ENCODE data around the gene CXCL5. TPM values are rescaled to one million over a fixed set of nuclear protein-coding genes. Genes with fewer than 3 reads are reported as not detected.

Gene CXCL5
- total and polyA plus RNA-seq, 2 experiments from 2014 or later, result 7.5 to 7.6 TPM

DNA sequence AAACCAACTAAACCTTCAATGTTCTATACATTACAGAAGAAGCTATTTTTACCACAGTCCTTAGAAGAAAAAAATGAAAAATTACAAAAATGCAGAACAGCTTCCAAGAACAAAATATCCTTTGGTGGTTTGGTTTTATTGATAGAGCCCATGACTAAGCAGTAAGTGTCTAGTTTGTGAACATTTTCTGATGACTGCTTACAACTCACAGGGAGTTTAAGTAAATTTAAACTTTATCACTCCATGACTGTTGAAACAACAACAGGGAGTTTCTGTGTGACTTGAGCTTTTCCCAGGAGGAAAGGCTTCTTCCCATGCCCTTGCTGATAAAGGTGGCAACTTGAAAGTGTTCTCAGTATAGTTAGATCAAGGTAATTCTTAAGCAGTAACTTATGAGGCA is 19.6 kb downstream of the CXCL5 start:
- H3K79me2 ChIP-seq (replicated peaks; ENCODE audit: insufficient read depth), result no peaks in the 10 kb centered on the region
- peaks cover 25% of the 10 kb centered on the region for H3K4me1 Mint-ChIP-seq
- TF ChIP-seq ZNF331 (CRISPR knock-in tag; IDR thresholded peaks at IDR 0.05; ENCODE audit: low read depth) (no peak), EZH2phosphoT487 (IDR thresholded peaks at IDR 0.05; ENCODE audit: unreplicated experiment) (no peak), JUNB (IDR thresholded peaks at IDR 0.05; ENCODE audit: unreplicated experiment) (no peak), EZH2 (IDR thresholded peaks at IDR 0.05; ENCODE audit: low read depth, unreplicated experiment) (no peak), ZNF114 (CRISPR knock-in tag; IDR thresholded peaks at IDR 0.05) (no peak)
- peaks cover 3% of the 10 kb centered on the region for H3K27me3 Mint-ChIP-seq (ENCODE audit: insufficient read depth, low read depth, poor library complexity)
- H3K9me3 Mint-ChIP-seq, result peaks cover 5% of the 10 kb centered on the region; the same call in 2 of the 3 replicates
- no peaks in the 10 kb centered on the region for H4K20me1 ChIP-seq (replicated peaks; ENCODE audit: insufficient read depth)
- no peak for ATAC-seq
- H3K4me3 Mint-ChIP-seq, result no peak overlapping the region
- H3F3A ChIP-seq (replicated peaks; ENCODE audit: low read depth), result no peaks in the 10 kb centered on the region
- no peak overlapping the region for H3K4me2 ChIP-seq
- peaks cover 8% of the 10 kb centered on the region; the same call in 2 of the 3 replicates for H3K36me3 Mint-ChIP-seq (ENCODE audit: low read depth)
- H2AFZ ChIP-seq, result peak overlapping the region; percentile 49; the same call in 1 of the 2 replicates
- peaks cover 8% of the 10 kb centered on the region for H3K4me1 ChIP-seq (ENCODE audit: insufficient read depth)
- H3K27ac Mint-ChIP-seq, result no peak overlapping the region
- H3K36me3 ChIP-seq (ENCODE audit: insufficient read depth), result no peaks in the 10 kb centered on the region
- H3K4me3 ChIP-seq, result no peak overlapping the region
- DNase-seq (ENCODE audit: low spot score), result no peak
- H3K27me3 ChIP-seq (ENCODE audit: insufficient read depth), result no peaks in the 10 kb centered on the region
- H3K27ac ChIP-seq (ENCODE audit: low read depth), result no peak overlapping the region
- peaks cover 10% of the 10 kb centered on the region; the same call in 1 of the 2 replicates for H3K9me2 ChIP-seq (ENCODE audit: insufficient read depth)

GRCh38 chr4:73976716-73977115 is 21.8 kb downstream of the CXCL5 start:
- peaks cover 13% of the 10 kb centered on the region for H3K9me3 Mint-ChIP-seq
- no peaks in the 10 kb centered on the region for H3F3A ChIP-seq (replicated peaks; ENCODE audit: low read depth)
- peaks cover 3% of the 10 kb centered on the region for H3K27me3 Mint-ChIP-seq (ENCODE audit: insufficient read depth, low read depth, poor library complexity)
- no peak overlapping the region for H3K27ac Mint-ChIP-seq
- no peaks in the 10 kb centered on the region for H4K20me1 ChIP-seq (replicated peaks; ENCODE audit: insufficient read depth)
- no peak overlapping the region for H3K4me3 ChIP-seq
- H3K36me3 Mint-ChIP-seq (ENCODE audit: low read depth), result peaks cover 15% of the 10 kb centered on the region; the same call in 2 of the 3 replicates
- H3K27me3 ChIP-seq (ENCODE audit: insufficient read depth), result no peaks in the 10 kb centered on the region
- H3K4me3 Mint-ChIP-seq, result no peak overlapping the region
- peaks cover 10% of the 10 kb centered on the region; the same call in 1 of the 2 replicates for H3K9me2 ChIP-seq (ENCODE audit: insufficient read depth)
- H3K4me2 ChIP-seq, result no peak overlapping the region
- H3K4me1 Mint-ChIP-seq, result peaks cover 11% of the 10 kb centered on the region
- peaks cover 2% of the 10 kb centered on the region; the same call in 1 of the 2 replicates for H3K4me1 ChIP-seq (ENCODE audit: insufficient read depth)
- no peak for DNase-seq (ENCODE audit: low spot score)
- no peaks in the 10 kb centered on the region for H3K36me3 ChIP-seq (ENCODE audit: insufficient read depth)
- no peak overlapping the region for H3K27ac ChIP-seq (ENCODE audit: low read depth)
- ATAC-seq, result no peak
- H2AFZ ChIP-seq, result peak overlapping the region; percentile 29; the same call in 1 of the 2 replicates
- no peaks in the 10 kb centered on the region for H3K79me2 ChIP-seq (replicated peaks; ENCODE audit: insufficient read depth)
- TF ChIP-seq ZNF331 (CRISPR knock-in tag; IDR thresholded peaks at IDR 0.05; ENCODE audit: low read depth) (no peak), EZH2 (IDR thresholded peaks at IDR 0.05; ENCODE audit: low read depth, unreplicated experiment) (no peak), JUNB (IDR thresholded peaks at IDR 0.05; ENCODE audit: unreplicated experiment) (no peak), ZNF114 (CRISPR knock-in tag; IDR thresholded peaks at IDR 0.05) (no peak), REST (IDR thresholded peaks at IDR 0.05; ENCODE audit: unreplicated experiment) (no peak), CREB1 (CRISPR knock-in tag; IDR thresholded peaks at IDR 0.05; ENCODE audit: low read depth) (no peak), EZH2phosphoT487 (IDR thresholded peaks at IDR 0.05; ENCODE audit: unreplicated experiment) (no peak), STAT1 (IDR thresholded peaks at IDR 0.05; ENCODE audit: unreplicated experiment) (no peak), NANOG (IDR thresholded peaks at IDR 0.05; ENCODE audit: borderline replicate concordance) (no peak)
- TF ChIP-seq, protein P1, sequence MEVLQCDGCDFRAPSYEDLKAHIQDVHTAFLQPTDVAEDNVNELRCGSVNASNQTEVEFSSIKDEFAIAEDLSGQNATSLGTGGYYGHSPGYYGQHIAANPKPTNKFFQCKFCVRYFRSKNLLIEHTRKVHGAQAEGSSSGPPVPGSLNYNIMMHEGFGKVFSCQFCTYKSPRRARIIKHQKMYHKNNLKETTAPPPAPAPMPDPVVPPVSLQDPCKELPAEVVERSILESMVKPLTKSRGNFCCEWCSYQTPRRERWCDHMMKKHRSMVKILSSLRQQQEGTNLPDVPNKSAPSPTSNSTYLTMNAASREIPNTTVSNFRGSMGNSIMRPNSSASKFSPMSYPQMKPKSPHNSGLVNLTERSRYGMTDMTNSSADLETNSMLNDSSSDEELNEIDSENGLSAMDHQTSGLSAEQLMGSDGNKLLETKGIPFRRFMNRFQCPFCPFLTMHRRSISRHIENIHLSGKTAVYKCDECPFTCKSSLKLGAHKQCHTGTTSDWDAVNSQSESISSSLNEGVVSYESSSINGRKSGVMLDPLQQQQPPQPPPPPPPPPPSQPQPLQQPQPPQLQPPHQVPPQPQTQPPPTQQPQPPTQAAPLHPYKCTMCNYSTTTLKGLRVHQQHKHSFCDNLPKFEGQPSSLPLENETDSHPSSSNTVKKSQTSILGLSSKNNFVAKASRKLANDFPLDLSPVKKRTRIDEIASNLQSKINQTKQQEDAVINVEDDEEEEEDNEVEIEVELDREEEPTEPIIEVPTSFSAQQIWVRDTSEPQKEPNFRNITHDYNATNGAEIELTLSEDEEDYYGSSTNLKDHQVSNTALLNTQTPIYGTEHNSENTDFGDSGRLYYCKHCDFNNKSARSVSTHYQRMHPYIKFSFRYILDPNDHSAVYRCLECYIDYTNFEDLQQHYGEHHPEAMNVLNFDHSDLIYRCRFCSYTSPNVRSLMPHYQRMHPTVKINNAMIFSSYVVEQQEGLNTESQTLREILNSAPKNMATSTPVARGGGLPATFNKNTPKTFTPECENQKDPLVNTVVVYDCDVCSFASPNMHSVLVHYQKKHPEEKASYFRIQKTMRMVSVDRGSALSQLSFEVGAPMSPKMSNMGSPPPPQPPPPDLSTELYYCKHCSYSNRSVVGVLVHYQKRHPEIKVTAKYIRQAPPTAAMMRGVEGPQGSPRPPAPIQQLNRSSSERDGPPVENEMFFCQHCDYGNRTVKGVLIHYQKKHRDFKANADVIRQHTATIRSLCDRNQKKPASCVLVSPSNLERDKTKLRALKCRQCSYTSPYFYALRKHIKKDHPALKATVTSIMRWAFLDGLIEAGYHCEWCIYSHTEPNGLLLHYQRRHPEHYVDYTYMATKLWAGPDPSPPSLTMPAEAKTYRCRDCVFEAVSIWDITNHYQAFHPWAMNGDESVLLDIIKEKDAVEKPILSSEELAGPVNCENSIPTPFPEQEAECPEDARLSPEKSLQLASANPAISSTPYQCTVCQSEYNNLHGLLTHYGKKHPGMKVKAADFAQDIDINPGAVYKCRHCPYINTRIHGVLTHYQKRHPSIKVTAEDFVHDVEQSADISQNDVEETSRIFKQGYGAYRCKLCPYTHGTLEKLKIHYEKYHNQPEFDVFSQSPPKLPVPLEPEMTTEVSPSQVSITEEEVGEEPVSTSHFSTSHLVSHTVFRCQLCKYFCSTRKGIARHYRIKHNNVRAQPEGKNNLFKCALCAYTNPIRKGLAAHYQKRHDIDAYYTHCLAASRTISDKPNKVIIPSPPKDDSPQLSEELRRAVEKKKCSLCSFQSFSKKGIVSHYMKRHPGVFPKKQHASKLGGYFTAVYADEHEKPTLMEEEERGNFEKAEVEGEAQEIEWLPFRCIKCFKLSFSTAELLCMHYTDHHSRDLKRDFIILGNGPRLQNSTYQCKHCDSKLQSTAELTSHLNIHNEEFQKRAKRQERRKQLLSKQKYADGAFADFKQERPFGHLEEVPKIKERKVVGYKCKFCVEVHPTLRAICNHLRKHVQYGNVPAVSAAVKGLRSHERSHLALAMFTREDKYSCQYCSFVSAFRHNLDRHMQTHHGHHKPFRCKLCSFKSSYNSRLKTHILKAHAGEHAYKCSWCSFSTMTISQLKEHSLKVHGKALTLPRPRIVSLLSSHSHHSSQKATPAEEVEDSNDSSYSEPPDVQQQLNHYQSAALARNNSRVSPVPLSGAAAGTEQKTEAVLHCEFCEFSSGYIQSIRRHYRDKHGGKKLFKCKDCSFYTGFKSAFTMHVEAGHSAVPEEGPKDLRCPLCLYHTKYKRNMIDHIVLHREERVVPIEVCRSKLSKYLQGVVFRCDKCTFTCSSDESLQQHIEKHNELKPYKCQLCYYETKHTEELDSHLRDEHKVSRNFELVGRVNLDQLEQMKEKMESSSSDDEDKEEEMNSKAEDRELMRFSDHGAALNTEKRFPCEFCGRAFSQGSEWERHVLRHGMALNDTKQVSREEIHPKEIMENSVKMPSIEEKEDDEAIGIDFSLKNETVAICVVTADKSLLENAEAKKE (CRISPR knock-in tag; IDR thresholded peaks at IDR 0.05), result no peak
- TF ChIP-seq, protein P2, sequence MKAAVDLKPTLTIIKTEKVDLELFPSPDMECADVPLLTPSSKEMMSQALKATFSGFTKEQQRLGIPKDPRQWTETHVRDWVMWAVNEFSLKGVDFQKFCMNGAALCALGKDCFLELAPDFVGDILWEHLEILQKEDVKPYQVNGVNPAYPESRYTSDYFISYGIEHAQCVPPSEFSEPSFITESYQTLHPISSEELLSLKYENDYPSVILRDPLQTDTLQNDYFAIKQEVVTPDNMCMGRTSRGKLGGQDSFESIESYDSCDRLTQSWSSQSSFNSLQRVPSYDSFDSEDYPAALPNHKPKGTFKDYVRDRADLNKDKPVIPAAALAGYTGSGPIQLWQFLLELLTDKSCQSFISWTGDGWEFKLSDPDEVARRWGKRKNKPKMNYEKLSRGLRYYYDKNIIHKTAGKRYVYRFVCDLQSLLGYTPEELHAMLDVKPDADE (IDR thresholded peaks at IDR 0.05), result no peak
